ENCODE data around the gene GADD45G.

DNA sequence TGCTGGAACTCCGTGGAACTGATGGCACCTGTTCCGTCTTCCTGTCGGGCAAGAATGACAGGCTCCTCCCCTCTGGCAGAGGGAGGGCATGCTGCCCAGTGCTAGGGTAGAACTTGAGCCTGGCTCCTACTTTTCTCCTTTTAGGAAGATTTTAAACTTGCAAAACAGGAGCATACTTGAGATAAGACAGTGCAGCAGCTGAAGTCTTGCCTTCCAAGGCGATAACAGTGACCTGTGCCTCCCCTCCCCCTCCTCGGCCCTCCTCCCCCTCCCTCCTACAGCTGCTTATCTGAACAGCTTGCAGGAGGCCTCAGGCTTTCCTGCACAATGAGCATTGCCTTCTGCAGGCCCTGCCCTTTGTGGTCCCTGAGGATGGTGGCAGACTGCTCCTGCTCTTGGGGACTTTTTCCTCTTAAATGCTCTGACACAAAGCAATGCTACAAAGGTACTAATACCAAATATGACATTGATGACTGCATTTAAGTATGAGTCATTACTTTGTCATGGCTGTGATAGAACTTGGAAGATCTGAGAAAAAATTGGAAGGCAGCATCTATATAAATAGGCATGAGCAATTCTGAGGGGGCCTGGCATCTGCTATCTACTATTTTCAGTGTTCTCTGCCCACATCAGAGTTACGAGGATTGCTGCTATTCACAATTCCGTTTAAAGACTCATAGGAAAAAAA, 2.0 kb downstream of the GADD45G start:
- peak; percentile 36; the same call in 1 of the 2 replicates for TF ChIP-seq GATA2 (IDR thresholded peaks at IDR 0.05; ENCODE audit: low read depth, low read length)
- no peak for TF ChIP-seq GATA3 (IDR thresholded peaks at IDR 0.05; ENCODE audit: low read depth, low read length)
